Right lobe of liver (tissue), 6 donors: ENCODE measurements around the gene KIF2C. TPM values are rescaled to one million over a fixed set of nuclear protein-coding genes. Genes with fewer than 3 reads are reported as not detected.
"Not testable (repeated sequence)": the region's sequence is repeated elsewhere in the genome, so short reads cannot be mapped to it uniquely, and the experiment has no call there.

Experiments
- ATAC-seq, 4 donors: fragments of 200-7000 bp; cut with Tn5 transposase; one replicate each; pipeline ENCODE4 v1.9.1; 2020; ENCODE audit warnings: mild to moderate bottlenecking in 4 of 4, moderate library complexity in 4 of 4
- DNase-seq, 3 donors: peaks; one replicate each; pipeline ENCODE4 v3.0.0-alpha.2; 2020
- H3K27ac ChIP-seq, 3 donors: fragments of 200-600 bp; one replicate each; pipeline ENCODE4 v1.8.0; 2022
- H3K27me3 ChIP-seq, 2 donors: fragments of 200-600 bp; one replicate each; pipeline ENCODE4 v1.8.0; 2022
- H3K36me3 ChIP-seq, 4 donors: fragments of 200-600 bp; sonication (generic) in 1 of 4; one replicate each; pipeline versions ENCODE4 v1.5.1 to v1.8.0; 2017 to 2022; ENCODE audit warnings: control low read depth in 1 of 4
- H3K4me1 ChIP-seq, 4 donors: fragments of 200-600 bp; sonication (generic) in 1 of 4; one replicate each; pipeline versions ENCODE4 v1.5.1 to v1.8.0; 2017 to 2022; ENCODE audit warnings: control low read depth in 1 of 4
- H3K4me3 ChIP-seq, 3 donors: fragments of 200-600 bp; one replicate each; pipeline ENCODE4 v1.8.0; 2022
- H3K9me3 ChIP-seq, 4 donors: fragments of 200-600 bp; sonication (generic) in 1 of 4; one replicate each; pipeline versions ENCODE4 v1.5.1 to v1.8.0; 2017 to 2022; ENCODE audit warnings: control low read depth in 1 of 4
- CTCF ChIP-seq, 4 donors: fragments of 200-600 bp in 3 of 4; fragments of 450-650 bp in 1 of 4; IDR thresholded peaks; one replicate each; pipeline versions ENCODE4 v1.5.1 to v1.8.0; 2016 to 2022; ENCODE audit warnings: antibody characterized with exemption in 4 of 4, mild to moderate bottlenecking in 2 of 4
- POLR2A ChIP-seq: fragments of 450-650 bp; IDR thresholded peaks from one replicate; pipeline ENCODE4 v1.6.1; 2017; ENCODE audit warnings: antibody characterized with exemption, mild to moderate bottlenecking
- WGBS: methylation state at CpG from one replicate; pipeline ENCODE4 v1.1.6; 2018; ENCODE audit warnings: low coverage, low lambda C conversion rate; ENCODE audit not compliant: insufficient coverage; ENCODE audit errors: missing lambda C conversion rate; 5-methylcytosine and 5-hydroxymethylcytosine counted together
- intact Hi-C, 2 donors: fragments of 100-400 bp; cut with DNase I; formaldehyde crosslinking; loops; one replicate each; pipeline versions ENCODE4 v1.11.2 to v1.14.1; 2022
- total RNA-seq, 6 experiments: library from RNA; depleted of rRNA in 2 of 6; stranded (reverse); fragments of >200 nt in 2 of 6; fragmentation: NEBNext Ultra II Directional in 3 of 6; extraction: Animal tissue kit (Norgen Biotek cat#: 25700) in 3 of 6; gene quantifications; one replicate each; pipeline versions ENCODE4 v1.1.0 to v1.2.4, GENCODE V29; 2016 to 2023
- donor health status: DM: no; HTN: yes; CAD: no.
- donor health status: DM: no; HTN: no; CAD: no.
- donor health status: DM: no; HTN: no; CAD: no.
- donor health status: DM: no; HTN: yes; CAD: no.
- donor health status: DM: no; HTN: yes; CAD: no.

KIF2C gene
- total RNA-seq, 6 experiments from 2014 or later, result 0.22 to 1.4 (median 0.37) TPM; not detected in 1

DNA sequence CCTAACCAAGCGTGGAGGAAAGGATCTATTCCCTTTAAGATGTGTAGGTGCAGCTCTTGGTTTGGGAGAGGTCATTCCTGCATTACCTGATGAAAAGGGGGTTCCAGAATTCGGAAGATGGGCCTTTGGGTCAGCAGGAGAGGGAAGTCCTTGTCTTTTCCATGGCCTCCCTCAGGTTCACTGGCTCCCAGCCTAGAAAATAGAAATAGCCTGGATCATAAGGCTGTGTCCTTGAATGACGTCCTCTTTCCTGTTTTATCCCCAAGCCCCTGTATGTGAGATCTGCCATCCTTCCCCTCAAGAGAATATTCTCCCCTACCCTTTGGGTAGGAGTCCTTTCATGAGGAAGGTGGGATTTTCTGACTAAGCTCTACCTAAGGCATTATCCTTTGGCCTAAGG lies 21.2 kb downstream of the KIF2C start:
- TF ChIP-seq CTCF (IDR thresholded peaks at IDR 0.05) (no peak), POLR2A (no peak)
- H3K36me3 ChIP-seq, result no peaks in the 10 kb centered on the region

GRCh38 chr1:44766421-44766820 lies 26.8 kb downstream of the KIF2C start:
- H3K27me3 ChIP-seq, H3K27ac ChIP-seq, DNase-seq, intact Hi-C loops, H3K4me1 ChIP-seq, H3K36me3 ChIP-seq, H3K4me3 ChIP-seq, H3K9me3 ChIP-seq, ATAC-seq: not testable (repeated sequence)
- WGBS, result 92% methylated on average over 2 of the region's 6 CpGs

More for the DNA sequence above, 21.2 kb downstream of the KIF2C start:
- Histone ChIP-seq H3K27me3 (no peaks in the 10 kb centered on the region), H3K27ac (no peak overlapping the region), H3K4me3 (no peak overlapping the region), H3K9me3 (no peaks in the 10 kb centered on the region), H3K4me1 (no peaks in the 10 kb centered on the region)
- intact Hi-C loops, result no loop called here
- 89% methylated on average over 1 of the region's 3 CpGs for WGBS
- DNase-seq (no peak), ATAC-seq (no peak)

- 0% methylated on average over 29 of the region's 65 CpGs for WGBS
- H3K27ac ChIP-seq, result peak within 1 kb of the TSS; percentile 78 to 93 (median 85)
- peaks cover 4 to 25% (median 14%) of the 10 kb centered on the region in 4 donors for H3K36me3 ChIP-seq
- no peak for TF ChIP-seq CTCF (IDR thresholded peaks at IDR 0.05)
- peak; percentile 94 for TF ChIP-seq POLR2A
- peak within 1 kb of the TSS; percentile 89 to 94 (median 91) for H3K4me3 ChIP-seq
- H3K27me3 ChIP-seq, result no peaks in the 10 kb centered on the region
- no peaks in the 10 kb centered on the region for H3K9me3 ChIP-seq
- intact Hi-C loops, result no loop called here
- peaks cover 0 to 13% (median 2%) of the 10 kb centered on the region in 4 donors for H3K4me1 ChIP-seq
- DNase-seq, result peak; percentile 89 to 93 (median 90)
- peak; percentile 91 to 96 (median 94) for ATAC-seq
Observed at GRCh38 chr1:44775078-44775929, 35.7 kb downstream of the KIF2C start, which contains the start of gene RPS8. TSS of gene RPS8 (plus strand) at chr1:44775540. CDS start at chr1:44775597, 57 bp downstream.

DNA sequence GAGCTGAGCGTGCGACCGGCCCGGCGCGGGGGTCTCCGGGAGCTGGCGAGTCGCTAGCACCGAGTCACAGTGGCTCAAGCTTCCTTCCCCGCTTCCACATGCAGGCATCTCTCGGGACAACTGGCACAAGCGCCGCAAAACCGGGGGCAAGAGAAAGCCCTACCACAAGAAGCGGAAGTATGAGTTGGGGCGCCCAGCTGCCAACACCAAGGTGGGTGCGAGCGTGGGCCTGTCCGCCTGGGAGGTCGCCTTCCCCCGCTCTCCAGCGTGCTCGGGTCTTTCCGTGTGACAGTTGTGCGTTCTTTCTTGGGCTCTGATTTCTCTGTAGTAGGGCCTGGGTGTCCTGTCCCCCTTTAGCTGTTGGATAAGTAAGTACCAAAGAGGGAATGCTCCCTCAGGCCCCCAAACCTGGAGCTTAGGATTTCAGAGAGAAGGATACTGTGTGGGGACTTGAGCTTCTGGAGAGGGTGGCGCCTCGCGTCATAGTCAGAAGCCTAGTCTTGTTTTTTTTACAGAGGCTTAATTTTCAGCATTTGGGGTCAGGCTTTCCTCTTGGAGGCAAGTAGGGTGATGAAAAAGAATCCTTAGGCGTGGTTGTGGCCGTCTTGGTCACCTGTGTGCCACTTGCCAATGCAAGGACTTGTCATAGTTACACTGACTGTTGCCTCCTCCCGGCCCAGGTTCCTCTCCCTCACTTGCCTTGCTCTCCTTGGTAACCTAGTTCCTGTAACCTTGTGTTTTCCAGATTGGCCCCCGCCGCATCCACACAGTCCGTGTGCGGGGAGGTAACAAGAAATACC lies 36.5 kb downstream of the KIF2C start:
- H3K4me1 ChIP-seq, result peaks cover 0 to 13% (median 2%) of the 10 kb centered on the region in 4 donors
- DNase-seq (peak in 1 of 3 donors; percentile 56), ATAC-seq (no peak)
- TF ChIP-seq POLR2A (no peak), CTCF (IDR thresholded peaks at IDR 0.05) (no peak)
- H3K4me3 ChIP-seq, result peak overlapping the region; percentile 89 to 94 (median 91)
- intact Hi-C loops, result no loop called here
- WGBS, result 34% methylated on average over 10 of the region's 36 CpGs
- H3K36me3 ChIP-seq, result peaks cover 4 to 27% (median 14%) of the 10 kb centered on the region in 4 donors
- no peaks in the 10 kb centered on the region for H3K27me3 ChIP-seq
- no peaks in the 10 kb centered on the region for H3K9me3 ChIP-seq
- peak overlapping the region; percentile 78 to 93 (median 85) for H3K27ac ChIP-seq
